IgD-negative memory B cell (primary cell): ENCODE measurements around the gene HRC. TPM values are rescaled to one million over a fixed set of nuclear protein-coding genes. Genes with fewer than 3 reads are reported as not detected.
A peak's percentile ranks its signal among the peaks of the same experiment; 100 is the strongest.

Source experiments
- H3K27ac Mint-ChIP-seq, 3 donors: one replicate each; pipeline ENCODE4 v1.8.0; 2020 to 2022; ENCODE audit warnings: mild to moderate bottlenecking in 3 of 3, mixed read lengths in 3 of 3, moderate library complexity in 1 of 3
- H3K27me3 Mint-ChIP-seq: one replicate; pipeline ENCODE4 v1.8.0; 2021; ENCODE audit warnings: mixed read lengths
- H3K36me3 Mint-ChIP-seq: one replicate; pipeline ENCODE4 v1.8.0; 2020; ENCODE audit warnings: mild to moderate bottlenecking, mixed read lengths
- H3K4me1 Mint-ChIP-seq, 3 donors: one replicate each; pipeline ENCODE4 v1.8.0; 2020 to 2022; ENCODE audit warnings: mixed read lengths in 3 of 3, mild to moderate bottlenecking in 1 of 3
- H3K4me3 Mint-ChIP-seq, 4 donors: one replicate each; pipeline ENCODE4 v1.8.0; 2020 to 2022; ENCODE audit warnings: mild to moderate bottlenecking in 4 of 4, mixed read lengths in 4 of 4, moderate library complexity in 3 of 4
- H3K9me3 Mint-ChIP-seq, 3 donors: one replicate each; pipeline ENCODE4 v1.8.0; 2020 to 2021; ENCODE audit warnings: mixed read lengths in 3 of 3, mild to moderate bottlenecking in 1 of 3
- polyA plus RNA-seq: library from polyadenylated mRNA; unstranded; fragments of 300-500 nt; fragmentation: Illumina TruSeq; gene quantifications from one replicate; pipeline ENCODE4 v1.2.3, GENCODE V29; 2021

HRC gene
- polyA plus RNA-seq, 1 donor from 2014 or later: not detected

GRCh38 chr19:49180659-49181058, 25.5 kb upstream of the HRC start:
- H3K4me3 Mint-ChIP-seq: no peak overlapping the region
- H3K36me3 Mint-ChIP-seq: no peaks in the 10 kb centered on the region
- H3K9me3 Mint-ChIP-seq: peaks cover 0 to 8% (median 4%) of the 10 kb centered on the region in 3 donors
- peaks cover 1% of the 10 kb centered on the region for H3K27me3 Mint-ChIP-seq
- peak overlapping the region in 1 of 3 donors; percentile 11 for H3K27ac Mint-ChIP-seq
- peaks cover 0 to 6% (median 4%) of the 10 kb centered on the region in 3 donors for H3K4me1 Mint-ChIP-seq

- no peaks in the 10 kb centered on the region for H3K9me3 Mint-ChIP-seq
- H3K27ac Mint-ChIP-seq: no peak overlapping the region
- peaks cover 4% of the 10 kb centered on the region for H3K27me3 Mint-ChIP-seq
- H3K4me1 Mint-ChIP-seq: peaks cover 0 to 6% (median 4%) of the 10 kb centered on the region in 3 donors
- no peak overlapping the region for H3K4me3 Mint-ChIP-seq
- no peaks in the 10 kb centered on the region for H3K36me3 Mint-ChIP-seq
Measured at GRCh38 chr19:49173198-49173597, 18.0 kb upstream of the HRC start.

GRCh38 chr19:49168421-49168820, 13.2 kb upstream of the HRC start:
- Mint-ChIP-seq H3K27ac (no peak overlapping the region), H3K4me3 (no peak overlapping the region), H3K36me3 (no peaks in the 10 kb centered on the region), H3K4me1 (no peaks in the 10 kb centered on the region), H3K9me3 (no peaks in the 10 kb centered on the region), H3K27me3 (peaks cover 7% of the 10 kb centered on the region)

- H3K27me3 Mint-ChIP-seq: peaks cover 7% of the 10 kb centered on the region
- no peak overlapping the region for H3K27ac Mint-ChIP-seq
- no peaks in the 10 kb centered on the region for H3K4me1 Mint-ChIP-seq
- no peaks in the 10 kb centered on the region for H3K9me3 Mint-ChIP-seq
- no peak overlapping the region for H3K4me3 Mint-ChIP-seq
- H3K36me3 Mint-ChIP-seq: no peaks in the 10 kb centered on the region
Measured at GRCh38 chr19:49167857-49168409, 12.7 kb upstream of the HRC start.

GRCh38 chr19:49165865-49166301, 10.7 kb upstream of the HRC start:
- Mint-ChIP-seq H3K9me3 (no peaks in the 10 kb centered on the region), H3K36me3 (no peaks in the 10 kb centered on the region), H3K4me3 (no peak overlapping the region), H3K27ac (no peak overlapping the region), H3K4me1 (no peaks in the 10 kb centered on the region), H3K27me3 (peaks cover 12% of the 10 kb centered on the region)

- Mint-ChIP-seq H3K4me3 (peak overlapping the region in 1 of 4 donors; percentile 45), H3K27me3 (peaks cover 12% of the 10 kb centered on the region), H3K36me3 (no peaks in the 10 kb centered on the region), H3K9me3 (no peaks in the 10 kb centered on the region), H3K4me1 (peaks cover 0 to 3% (median 0%) of the 10 kb centered on the region in 3 donors), H3K27ac (no peak overlapping the region)
Measured at GRCh38 chr19:49165111-49165750, 10.0 kb upstream of the HRC start.

GRCh38 chr19:49161987-49162386, 6.8 kb upstream of the HRC start:
- Mint-ChIP-seq H3K36me3 (no peaks in the 10 kb centered on the region), H3K4me1 (peaks cover 3 to 7% (median 3%) of the 10 kb centered on the region in 3 donors), H3K4me3 (no peak overlapping the region), H3K27me3 (peaks cover 28% of the 10 kb centered on the region), H3K27ac (no peak overlapping the region), H3K9me3 (no peaks in the 10 kb centered on the region)

- no peaks in the 10 kb centered on the region for H3K36me3 Mint-ChIP-seq
- H3K27ac Mint-ChIP-seq: peak overlapping the region in 1 of 3 donors; percentile 46
- H3K9me3 Mint-ChIP-seq: no peaks in the 10 kb centered on the region
- peaks cover 31% of the 10 kb centered on the region for H3K27me3 Mint-ChIP-seq
- peaks cover 3 to 7% (median 3%) of the 10 kb centered on the region in 3 donors for H3K4me1 Mint-ChIP-seq
- H3K4me3 Mint-ChIP-seq: peak overlapping the region in 1 of 4 donors; percentile 45
Measured at GRCh38 chr19:49160450-49161189, 5.4 kb upstream of the HRC start.

- Mint-ChIP-seq H3K4me1 (peaks cover 3 to 7% (median 3%) of the 10 kb centered on the region in 3 donors), H3K9me3 (peaks cover 2 to 8% (median 3%) of the 10 kb centered on the region in 3 donors), H3K27me3 (peaks cover 31% of the 10 kb centered on the region), H3K27ac (no peak within 1 kb of the TSS), H3K4me3 (peak within 1 kb of the TSS in 2 of 4 donors; percentile 64 to 78), H3K36me3 (no peaks in the 10 kb centered on the region)
Measured at GRCh38 chr19:49157445-49158224, 2.4 kb upstream of the HRC start, which contains the start of gene TRPM4. Gene TRPM4, plus strand, starts transcription at chr19:49157792. Its CDS starts 75 bp downstream, at chr19:49157867.

GRCh38 chr19:49155820-49156346, 687 bp upstream of the HRC start:
- Mint-ChIP-seq H3K36me3 (no peaks in the 10 kb centered on the region), H3K27me3 (peaks cover 34% of the 10 kb centered on the region), H3K9me3 (peaks cover 3 to 8% (median 5%) of the 10 kb centered on the region in 3 donors), H3K4me3 (peak overlapping the region in 1 of 4 donors; percentile 39), H3K27ac (no peak overlapping the region), H3K4me1 (peaks cover 7 to 11% (median 9%) of the 10 kb centered on the region in 3 donors)

- H3K27me3 Mint-ChIP-seq: peaks cover 34% of the 10 kb centered on the region
- H3K27ac Mint-ChIP-seq: peak overlapping the region in 1 of 3 donors; percentile 33
- H3K9me3 Mint-ChIP-seq: peaks cover 3 to 8% (median 5%) of the 10 kb centered on the region in 3 donors
- H3K36me3 Mint-ChIP-seq: no peaks in the 10 kb centered on the region
- H3K4me3 Mint-ChIP-seq: peak overlapping the region in 1 of 4 donors; percentile 36
- peaks cover 8 to 10% (median 9%) of the 10 kb centered on the region in 3 donors for H3K4me1 Mint-ChIP-seq
Measured at GRCh38 chr19:49154279-49154678, 917 bp downstream of the HRC start.

GRCh38 chr19:49153167-49153809, 1.9 kb downstream of the HRC start:
- Mint-ChIP-seq H3K4me3 (peak overlapping the region in 2 of 4 donors; percentile 36 to 69), H3K9me3 (peaks cover 3 to 8% (median 7%) of the 10 kb centered on the region in 3 donors), H3K27me3 (peaks cover 39% of the 10 kb centered on the region), H3K4me1 (peaks cover 9 to 12% (median 10%) of the 10 kb centered on the region in 3 donors), H3K27ac (peak overlapping the region in 1 of 3 donors; percentile 33), H3K36me3 (no peaks in the 10 kb centered on the region)

GRCh38 chr19:49152119-49152550, 3.1 kb downstream of the HRC start:
- H3K27ac Mint-ChIP-seq: no peak overlapping the region
- H3K4me1 Mint-ChIP-seq: peaks cover 7 to 12% (median 8%) of the 10 kb centered on the region in 3 donors
- H3K27me3 Mint-ChIP-seq: peaks cover 41% of the 10 kb centered on the region
- H3K36me3 Mint-ChIP-seq: no peaks in the 10 kb centered on the region
- H3K9me3 Mint-ChIP-seq: peaks cover 3 to 8% (median 8%) of the 10 kb centered on the region in 3 donors
- H3K4me3 Mint-ChIP-seq: peak overlapping the region in 3 of 4 donors; percentile 66 to 76 (median 72)
